Mesenchymal stem cell (in vitro differentiated cells and primary cell): ENCODE results near the gene MYD88.

Experiments used
- DNase-seq: peaks from one replicate; pipeline ENCODE4 v3.0.0-alpha.2; 2013
- H2AFZ ChIP-seq: one replicate; pipeline ENCODE4 v1.6.1; 2013; ENCODE audit warnings: low read depth, mild to moderate bottlenecking, control low read depth, inconsistent platforms, low read length, moderate library complexity
- H2AK5ac ChIP-seq: 2 replicates; pipeline ENCODE4 v1.6.1; 2013; ENCODE audit warnings: low read length, moderate library complexity, mild to moderate bottlenecking, inconsistent platforms; ENCODE audit not compliant: severe bottlenecking
- H2BK120ac ChIP-seq: one replicate; pipeline ENCODE4 v1.6.1; 2013; ENCODE audit warnings: low read depth, mild to moderate bottlenecking, inconsistent platforms, low read length, moderate library complexity
- H2BK12ac ChIP-seq, 2 experiments: one replicate each; pipeline ENCODE4 v1.6.1; 2013; ENCODE audit warnings: inconsistent platforms in 2 of 2, low read length in 2 of 2, mild to moderate bottlenecking in 2 of 2, moderate library complexity in 2 of 2, control low read depth in 1 of 2
- H2BK15ac ChIP-seq: one replicate; pipeline ENCODE4 v1.6.1; 2013; ENCODE audit warnings: mild to moderate bottlenecking, low read depth, inconsistent platforms; ENCODE audit not compliant: poor library complexity, severe bottlenecking
- H2BK5ac ChIP-seq: 2 replicates; pipeline ENCODE4 v1.6.1; 2013; ENCODE audit warnings: low read depth, mild to moderate bottlenecking, low read length, control low read depth, inconsistent platforms; ENCODE audit not compliant: poor library complexity, severe bottlenecking
- H3K14ac ChIP-seq, 2 experiments: one replicate each; pipeline ENCODE4 v1.6.1; 2013; ENCODE audit warnings: inconsistent platforms in 2 of 2, low read length in 2 of 2, control low read depth in 1 of 2, mild to moderate bottlenecking in 1 of 2, moderate library complexity in 1 of 2
- H3K18ac ChIP-seq, 2 experiments: one replicate each; pipeline ENCODE4 v1.6.1; 2013; ENCODE audit warnings: inconsistent platforms in 2 of 2, low read length in 2 of 2, control low read depth in 1 of 2, low read depth in 1 of 2, mild to moderate bottlenecking in 1 of 2
- H3K23ac ChIP-seq, 2 experiments: one replicate each; pipeline ENCODE4 v1.6.1; 2013; ENCODE audit warnings: inconsistent platforms in 2 of 2, low read length in 2 of 2, mild to moderate bottlenecking in 2 of 2, moderate library complexity in 2 of 2, control low read depth in 1 of 2
- H3K27ac ChIP-seq: 2 replicates; pipeline ENCODE4 v1.5.1; 2013; ENCODE audit warnings: mild to moderate bottlenecking, moderate library complexity, low read length, control low read depth, inconsistent platforms; ENCODE audit not compliant: poor library complexity, severe bottlenecking
- H3K27me3 ChIP-seq, 2 experiments: 2 replicates each; pipeline versions ENCODE4 v1.6.1 to v1.7.0; 2013; ENCODE audit warnings: low read length in 2 of 2, mild to moderate bottlenecking in 2 of 2, moderate library complexity in 2 of 2, control low read depth in 1 of 2, inconsistent platforms in 1 of 2; ENCODE audit not compliant: control insufficient read depth in 1 of 2, insufficient read depth in 1 of 2
- H3K36me3 ChIP-seq, 2 experiments: 2 replicates each; pipeline versions ENCODE4 v1.6.1 to v1.7.0; 2013; ENCODE audit warnings: low read length in 2 of 2, control low read depth in 1 of 2, inconsistent platforms in 1 of 2, low read depth in 1 of 2, mild to moderate bottlenecking in 1 of 2; ENCODE audit not compliant: insufficient read depth in 2 of 2, control insufficient read depth in 1 of 2
- H3K4ac ChIP-seq, 2 experiments: one replicate each; pipeline ENCODE4 v1.6.1; 2013; ENCODE audit warnings: inconsistent platforms in 2 of 2, low read length in 2 of 2, mild to moderate bottlenecking in 2 of 2, moderate library complexity in 2 of 2, control low read depth in 1 of 2, low read depth in 1 of 2
- H3K4me1 ChIP-seq: 2 replicates; pipeline ENCODE4 v1.6.1; 2013; ENCODE audit warnings: low read depth, low read length, control low read depth; ENCODE audit not compliant: control insufficient read depth, insufficient read depth
- H3K4me2 ChIP-seq: 2 replicates; pipeline ENCODE4 v1.6.1; 2013; ENCODE audit warnings: low read length, mild to moderate bottlenecking, inconsistent platforms; ENCODE audit not compliant: poor library complexity, severe bottlenecking
- H3K4me3 ChIP-seq, 2 experiments: 2 replicates each; pipeline versions ENCODE4 v1.5.1 to v1.7.0; 2013; ENCODE audit warnings: low read length in 2 of 2, mild to moderate bottlenecking in 2 of 2, control low read depth in 1 of 2, low read depth in 1 of 2; ENCODE audit not compliant: insufficient read depth in 1 of 2
- H3K79me1 ChIP-seq: replicated peaks from 2 replicates; pipeline ENCODE4 v1.6.1; 2013; ENCODE audit warnings: mild to moderate bottlenecking, control low read depth, low read length, inconsistent platforms; ENCODE audit not compliant: poor library complexity, severe bottlenecking
- H3K9ac ChIP-seq: 2 replicates; pipeline ENCODE4 v1.7.0; 2013; ENCODE audit warnings: mild to moderate bottlenecking, low read length, moderate library complexity
- H3K9me3 ChIP-seq: 2 replicates; pipeline ENCODE4 v1.7.0; 2013; ENCODE audit warnings: mild to moderate bottlenecking, low read length; ENCODE audit not compliant: control insufficient read depth
- H4K8ac ChIP-seq: one replicate; pipeline ENCODE4 v1.6.1; 2013; ENCODE audit warnings: inconsistent platforms, mild to moderate bottlenecking, low read length, moderate library complexity
- H4K91ac ChIP-seq: one replicate; pipeline ENCODE4 v1.6.1; 2013; ENCODE audit warnings: mild to moderate bottlenecking, low read length, inconsistent platforms
- WGBS: methylation state at CpG from one replicate; pipeline ENCODE4 v1.1.7; 2013; ENCODE audit warnings: mixed read lengths; 5-methylcytosine and 5-hydroxymethylcytosine counted together

MYD88 gene

DNA sequence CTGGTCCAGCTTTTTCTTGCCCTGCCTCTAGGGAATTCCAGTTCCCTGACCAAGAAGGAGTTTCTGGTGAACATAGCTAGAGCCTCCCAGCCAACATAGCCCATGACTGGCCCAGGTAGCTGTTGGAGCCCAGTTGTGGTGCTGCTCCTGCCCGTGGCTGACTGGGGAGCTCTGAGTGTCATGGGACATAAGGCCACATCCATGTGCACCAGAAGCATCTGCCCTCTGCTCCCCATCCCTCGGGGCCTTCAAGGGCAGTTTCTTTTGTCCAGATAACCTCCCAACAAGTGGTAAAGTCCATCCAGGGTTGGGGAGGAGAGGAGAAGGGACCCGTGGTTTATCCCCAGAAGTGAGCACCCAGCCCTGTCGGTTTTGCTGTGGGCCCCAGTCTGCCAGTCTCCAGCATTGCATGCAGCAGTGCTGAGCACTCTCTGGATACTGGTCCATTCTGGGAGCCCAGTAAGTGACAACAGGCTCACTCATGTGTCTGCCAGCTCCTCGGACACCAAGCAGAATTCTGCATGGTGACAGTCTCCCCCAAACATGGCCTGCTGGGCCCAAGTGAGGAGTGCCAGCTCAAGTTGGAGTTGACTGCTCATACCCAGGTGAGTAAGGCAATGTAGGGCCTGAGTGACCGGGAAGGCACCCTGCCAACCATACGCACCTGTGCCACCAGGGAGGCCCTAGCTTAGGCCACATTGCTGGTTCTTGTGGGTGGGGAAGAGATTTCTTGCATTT, 30.4 kb upstream of the MYD88 start:
- H3K4me1 ChIP-seq: no peaks in the 10 kb centered on the region
- H2BK15ac ChIP-seq: no peak overlapping the region
- WGBS: 85% methylated on average over 7 of the region's 7 CpGs

DNA sequence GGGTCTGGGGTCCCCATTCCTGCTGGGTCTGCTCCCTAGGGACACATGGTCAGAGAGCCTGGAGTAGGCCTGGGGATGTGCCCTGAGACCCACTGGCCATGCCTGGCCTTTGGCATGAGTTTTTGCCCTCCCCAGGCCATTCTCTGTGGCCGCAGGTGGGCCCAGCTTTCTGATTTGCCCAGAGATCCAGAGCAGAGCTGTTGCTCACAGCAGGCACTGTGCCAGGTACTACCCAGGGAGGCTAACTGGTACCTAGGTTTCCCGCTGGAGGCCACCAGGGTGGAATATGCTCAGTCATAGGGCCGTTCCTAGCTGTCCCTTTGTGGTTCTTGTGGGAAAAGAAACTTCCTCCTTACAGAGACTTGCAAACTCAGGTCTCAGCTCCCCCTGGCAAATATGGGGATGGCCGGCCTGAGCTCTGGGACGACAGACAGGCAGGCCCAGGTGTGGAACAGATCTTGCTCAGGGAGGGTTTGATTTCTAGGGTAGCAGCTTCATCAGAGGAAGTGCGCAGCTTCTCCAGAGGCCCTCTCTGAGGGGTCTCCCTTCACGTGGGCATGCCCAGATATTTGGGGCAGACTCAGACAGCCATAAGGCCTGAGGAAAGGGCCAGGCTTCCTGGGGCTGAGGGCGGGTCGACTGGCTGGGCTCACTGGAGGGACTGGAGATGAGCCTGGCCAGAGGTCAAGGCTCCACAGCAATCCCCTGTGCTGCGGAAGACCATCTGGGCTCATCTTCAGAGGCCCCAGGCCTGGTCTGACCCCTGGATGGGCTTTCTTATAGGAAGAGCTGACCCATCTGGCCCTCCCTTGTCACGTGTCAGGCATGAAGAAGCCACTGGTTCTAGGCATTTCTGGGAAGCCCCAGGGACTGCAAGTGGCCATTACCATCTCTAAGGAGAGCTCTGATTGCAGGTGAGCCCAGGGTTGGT, 29.5 kb upstream of the MYD88 start:
- no peak overlapping the region for H2AFZ ChIP-seq
- H3K4me3 ChIP-seq: no peak overlapping the region
- H3K9ac ChIP-seq: no peak overlapping the region
- no peak overlapping the region for H2AK5ac ChIP-seq
- no peak overlapping the region for H2BK15ac ChIP-seq
- H4K91ac ChIP-seq: no peak overlapping the region
- H2BK120ac ChIP-seq: no peak overlapping the region
- 87% methylated on average over 10 of the region's 11 CpGs for WGBS
- peaks cover 16% of the 10 kb centered on the region for H3K9me3 ChIP-seq
- H2BK12ac ChIP-seq: no peak overlapping the region
- H4K8ac ChIP-seq: no peak overlapping the region
- H3K4ac ChIP-seq: no peak overlapping the region
- H3K27me3 ChIP-seq: peaks cover 0 to 7% of the 10 kb centered on the region in 2 experiments
- no peak overlapping the region for H3K27ac ChIP-seq
- H3K14ac ChIP-seq: no peak overlapping the region
- H3K23ac ChIP-seq: peak overlapping the region in 1 of 2 experiments; percentile 64
- DNase-seq: no peak
- H3K4me1 ChIP-seq: no peaks in the 10 kb centered on the region
- H3K4me2 ChIP-seq: no peak overlapping the region
- no peaks in the 10 kb centered on the region for H3K79me1 ChIP-seq
- H3K36me3 ChIP-seq: no peaks in the 10 kb centered on the region
- H2BK5ac ChIP-seq: no peak overlapping the region
- H3K18ac ChIP-seq: no peak overlapping the region

More for the DNA sequence above, 30.4 kb upstream of the MYD88 start:
- Histone ChIP-seq H3K27me3 (peaks cover 2 to 7% of the 10 kb centered on the region in 2 experiments), H3K9me3 (peaks cover 16% of the 10 kb centered on the region), H2BK120ac (no peak overlapping the region), H4K91ac (no peak overlapping the region), H3K23ac (peak overlapping the region in 1 of 2 experiments; percentile 64), H3K36me3 (no peaks in the 10 kb centered on the region), H3K4me2 (no peak overlapping the region), H3K4ac (no peak overlapping the region), H3K18ac (no peak overlapping the region), H3K27ac (no peak overlapping the region), H2AFZ (no peak overlapping the region), H2BK5ac (no peak overlapping the region), H3K9ac (no peak overlapping the region), H4K8ac (no peak overlapping the region), H3K4me3 (no peak overlapping the region), H2BK12ac (no peak overlapping the region), H3K79me1 (no peaks in the 10 kb centered on the region), H3K14ac (no peak overlapping the region), H2AK5ac (no peak overlapping the region)
- DNase-seq: no peak

DNA sequence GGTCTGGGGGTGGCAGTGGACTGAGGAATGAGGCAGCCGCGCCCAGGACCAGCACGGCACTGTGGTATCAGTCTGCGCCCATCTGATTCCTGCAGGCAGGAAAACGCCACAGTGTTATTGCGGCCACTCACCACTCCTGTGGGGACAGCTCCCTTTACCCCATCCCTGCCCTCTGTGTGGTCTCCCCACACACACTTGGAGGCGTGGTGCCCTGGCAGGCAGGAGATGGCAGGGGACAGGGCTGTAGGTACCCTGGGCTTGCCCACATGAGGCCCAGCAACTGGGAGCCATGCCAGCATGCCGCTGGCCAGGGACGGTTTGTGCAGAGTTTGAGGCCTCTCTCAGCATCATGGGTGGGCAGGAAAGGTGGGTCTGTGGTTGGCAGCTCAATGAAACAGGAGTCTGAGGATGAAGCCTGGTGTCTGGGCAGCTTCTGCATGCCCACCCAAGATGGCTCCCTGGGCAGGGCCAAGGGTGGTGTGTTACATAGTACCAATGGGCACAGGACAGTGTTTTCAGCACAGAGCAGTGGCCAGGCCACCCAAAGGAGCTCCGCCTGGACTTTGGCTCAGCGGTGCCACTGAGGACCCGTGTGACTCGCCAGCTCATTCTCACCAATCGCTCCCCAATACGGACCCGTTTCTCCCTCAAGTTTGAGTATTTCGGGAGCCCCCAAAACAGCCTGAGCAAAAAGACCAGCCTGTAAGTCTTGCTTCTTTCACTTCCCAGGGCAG, 28.7 kb upstream of the MYD88 start:
- DNase-seq: no peak
- Histone ChIP-seq H3K4ac (no peak overlapping the region), H3K23ac (no peak overlapping the region), H3K18ac (no peak overlapping the region), H3K4me3 (no peak overlapping the region), H2BK15ac (no peak overlapping the region), H2BK12ac (no peak overlapping the region), H3K9me3 (peaks cover 14% of the 10 kb centered on the region), H2BK120ac (no peak overlapping the region), H2BK5ac (no peak overlapping the region), H2AK5ac (no peak overlapping the region), H3K4me1 (peaks cover 3% of the 10 kb centered on the region), H3K36me3 (no peaks in the 10 kb centered on the region), H3K9ac (no peak overlapping the region), H4K91ac (no peak overlapping the region), H3K27me3 (peaks cover 0 to 10% of the 10 kb centered on the region in 2 experiments), H3K14ac (peak overlapping the region in 1 of 2 experiments; percentile 13), H4K8ac (no peak overlapping the region), H3K79me1 (no peaks in the 10 kb centered on the region), H3K27ac (no peak overlapping the region), H2AFZ (no peak overlapping the region), H3K4me2 (no peak overlapping the region)
- WGBS: 94% methylated on average over 17 of the region's 17 CpGs
